Measurements from ENCODE around the gene TUBGCP5.

TUBGCP5 gene

GRCh38 chr15:22958487-22959280, 80.7 kb downstream of the TUBGCP5 start:
- H3K4me3 ChIP-seq (ENCODE audit: low read depth, low read length) = no peak overlapping the region
- no peak for DNase-seq (ENCODE audit: low read depth)

GRCh38 chr15:22956978-22957260, 82.5 kb downstream of the TUBGCP5 start:
- no peak overlapping the region for H3K4me3 ChIP-seq (ENCODE audit: low read depth, low read length)
- no peak for DNase-seq (ENCODE audit: low read depth)

GRCh38 chr15:22956257-22956977, 83.0 kb downstream of the TUBGCP5 start:
- DNase-seq (ENCODE audit: low read depth) = no peak
- no peak overlapping the region for H3K4me3 ChIP-seq (ENCODE audit: low read depth, low read length)

GRCh38 chr15:22955544-22956119, 83.7 kb downstream of the TUBGCP5 start:
- H3K4me3 ChIP-seq (ENCODE audit: low read depth, low read length) = no peak overlapping the region
- DNase-seq (ENCODE audit: low read depth) = no peak

GRCh38 chr15:22954798-22955543, 84.4 kb downstream of the TUBGCP5 start:
- H3K4me3 ChIP-seq (ENCODE audit: low read depth, low read length) = no peak overlapping the region
- no peak for DNase-seq (ENCODE audit: low read depth)

GRCh38 chr15:22954326-22954725, 85.0 kb downstream of the TUBGCP5 start:
- no peak for DNase-seq (ENCODE audit: low read depth)

GRCh38 chr15:22952796-22953579, 86.4 kb downstream of the TUBGCP5 start:
- H3K4me3 ChIP-seq (ENCODE audit: low read depth, low read length) = no peak overlapping the region
- DNase-seq (ENCODE audit: low read depth) = no peak

More at GRCh38 chr15:22954326-22954725, 85.0 kb downstream of the TUBGCP5 start:
- H3K4me3 ChIP-seq (ENCODE audit: low read depth, low read length) = no peak overlapping the region

GRCh38 chr15:22951381-22952280, 87.7 kb downstream of the TUBGCP5 start:
- DNase-seq (ENCODE audit: low read depth) = no peak
- no peak overlapping the region for H3K4me3 ChIP-seq (ENCODE audit: low read depth, low read length)

GRCh38 chr15:22951031-22951380, 88.4 kb downstream of the TUBGCP5 start:
- H3K4me3 ChIP-seq (ENCODE audit: low read depth, low read length) = no peak overlapping the region
- no peak for DNase-seq (ENCODE audit: low read depth)

- DNase-seq (ENCODE audit: low read depth) = no peak
- no peak overlapping the region for H3K4me3 ChIP-seq (ENCODE audit: low read depth, low read length)
Measured at GRCh38 chr15:22950256-22950990, 88.9 kb downstream of the TUBGCP5 start.
